ENCODE results near the gene CPNE6.

GRCh38 chr14:24037658-24038037 is 33.7 kb upstream of the CPNE6 start:
- TF ChIP-seq CTCF (IDR thresholded peaks at IDR 0.05) (no peak), EZH2 (IDR thresholded peaks at IDR 0.05; ENCODE audit: borderline replicate concordance, insufficient read depth, low read depth, low read length, poor library complexity, severe bottlenecking) (no peak)

Data from B cell (primary cell).